HCT116 (cell line): ENCODE results near the gene MINK1. TPM values are rescaled to one million over a fixed set of nuclear protein-coding genes. Genes with fewer than 3 reads are reported as not detected.

Experiments
- ATAC-seq: fragments of 200-7000 bp; cut with Tn5 transposase; 2 replicates; pipeline ENCODE4 v1.9.1; 2020; ENCODE audit warnings: mild to moderate bottlenecking, moderate library complexity
- BruUV-seq: library from RNA; stranded (reverse); fragments of 400-500 nt; replicated peaks from 2 replicates; lab custom pipeline; 2021; lab: Mats Ljungman, UMichigan
- CTCF ChIA-PET: fragments of 300-600 bp; sonication (Branson Sonifier 250); formaldehyde crosslinking; loops from one replicate; lab custom pipeline; 2021; ENCODE audit warnings: antibody characterized with exemption; lab: Charles Lee
- POLR2A ChIA-PET: fragments of 300-600, 350-600 bp; sonication (Branson Sonifier 250); formaldehyde crosslinking; loops from one replicate; lab custom pipeline; 2021; ENCODE audit warnings: antibody characterized with exemption; lab: Charles Lee
- RAD21 ChIA-PET, 2 experiments: fragments of 300-600 bp; sonication (Branson Sonifier 250); formaldehyde crosslinking; loops; one replicate each; lab custom pipeline; 2023; ENCODE audit warnings: low total read pairs in 2 of 2; ENCODE audit not compliant: uncharacterized antibody in 2 of 2, unreplicated experiment in 2 of 2, low non-redundant PET in 1 of 2; lab: Charles Lee
- DNase-seq: peaks from one replicate; pipeline ENCODE4 v3.0.0-alpha.2; 2010; ENCODE audit warnings: low read depth, low spot score
- H2AFZ ChIP-seq: fragments of 200-600 bp; shearing (Covaris generic), sonication (generic); 2 replicates; pipeline ENCODE4 v1.6.1; 2017; ENCODE audit warnings: low read depth, mixed run types, mixed read lengths, antibody characterized with exemption, low read length; ENCODE audit not compliant: poor library complexity, severe bottlenecking
- H3K27ac ChIP-seq: 2 replicates; pipeline ENCODE4 v1.5.1; 2012; ENCODE audit warnings: low read depth, low read length
- H3K27me3 ChIP-seq: fragments of 200-600 bp; sonication (generic); 2 replicates; pipeline ENCODE4 v1.6.1; 2016; ENCODE audit warnings: mixed run types, low read length, mixed read lengths; ENCODE audit not compliant: insufficient read depth
- H3K36me3 ChIP-seq, 2 experiments: fragments of 200-500 bp in 1 of 2; fragments of 200-600 bp in 1 of 2; sonication (Bioruptor generic) in 1 of 2; sonication (generic) in 1 of 2; 2 replicates each; pipeline versions ENCODE4 v1.5.1 to v1.6.1; 2014 to 2016; ENCODE audit warnings: low read length in 2 of 2, inconsistent platforms in 1 of 2, mixed read lengths in 1 of 2, mixed run types in 1 of 2; ENCODE audit not compliant: insufficient read depth in 2 of 2, control insufficient read depth in 1 of 2
- H3K4me1 ChIP-seq, 2 experiments: fragments of 200-600 bp in 1 of 2; sonication (generic) in 1 of 2; 2 replicates each; pipeline versions ENCODE4 v1.5.1 to v1.6.1; 2012 to 2017; ENCODE audit warnings: low read length in 2 of 2, inconsistent platforms in 1 of 2, mild to moderate bottlenecking in 1 of 2, mixed read lengths in 1 of 2, mixed run types in 1 of 2, moderate library complexity in 1 of 2; ENCODE audit not compliant: insufficient read depth in 2 of 2, control insufficient read depth in 1 of 2
- H3K4me2 ChIP-seq: fragments of 200-600 bp; sonication (generic); 2 replicates; pipeline ENCODE4 v1.6.1; 2017; ENCODE audit warnings: mixed run types, low read length, mixed read lengths
- H3K4me3 ChIP-seq, 2 experiments: fragments of 200-600 bp in 1 of 2; sonication (generic) in 1 of 2; replicated peaks in 1 of 2; 2 replicates each; pipeline ENCODE4 v1.5.1; 2011 to 2016; ENCODE audit warnings: low read length in 2 of 2, control low read depth in 1 of 2, low read depth in 1 of 2, mild to moderate bottlenecking in 1 of 2, mixed read lengths in 1 of 2, mixed run types in 1 of 2
- H3K79me2 ChIP-seq: fragments of 200-600 bp; sonication (generic); 2 replicates; pipeline ENCODE4 v1.6.1; 2017; ENCODE audit warnings: mild to moderate bottlenecking, mixed run types, low read length, moderate library complexity, mixed read lengths; ENCODE audit not compliant: insufficient read depth
- H3K9ac ChIP-seq: fragments of 200-600 bp; sonication (generic); 2 replicates; pipeline ENCODE4 v1.6.1; 2016; ENCODE audit warnings: low read length, mixed read lengths
- H3K9me2 ChIP-seq: fragments of 200-600 bp; sonication (generic), shearing (Covaris generic); 2 replicates; pipeline ENCODE4 v1.6.1; 2017; ENCODE audit warnings: mixed run types, mild to moderate bottlenecking, moderate library complexity; ENCODE audit not compliant: insufficient read depth
- H3K9me3 ChIP-seq, 2 experiments: fragments of 200-500 bp in 1 of 2; fragments of 200-600 bp in 1 of 2; sonication (Bioruptor generic) in 1 of 2; sonication (generic) in 1 of 2; 2 replicates each; pipeline ENCODE4 v1.6.1; 2014 to 2017; ENCODE audit warnings: low read length in 2 of 2, mixed read lengths in 2 of 2, inconsistent platforms in 1 of 2, low read depth in 1 of 2, mild to moderate bottlenecking in 1 of 2, mixed run types in 1 of 2, moderate library complexity in 1 of 2; ENCODE audit not compliant: control insufficient read depth in 1 of 2, insufficient read depth in 1 of 2
- H4K20me1 ChIP-seq: fragments of 200-600 bp; sonication (generic), shearing (Covaris generic); 2 replicates; pipeline ENCODE4 v1.6.1; 2017; ENCODE audit warnings: mixed run types, mild to moderate bottlenecking, moderate library complexity; ENCODE audit not compliant: insufficient read depth
- CBX3 ChIP-seq: IDR thresholded peaks from 2 replicates; pipeline ENCODE4 v1.6.1; 2012; ENCODE audit warnings: low read depth
- CEBPB ChIP-seq: IDR thresholded peaks from 2 replicates; pipeline ENCODE4 v1.6.1; 2012; ENCODE audit warnings: low read depth
- CTCF ChIP-seq, 3 experiments: fragments of 200-600 bp in 1 of 3; sonication (generic) in 1 of 3; IDR thresholded peaks in 2 of 3; conservative IDR thresholded peaks in 1 of 3; 2 replicates each; pipeline ENCODE4 v1.5.1; 2012 to 2017; ENCODE audit warnings: low read depth in 2 of 3, low read length in 2 of 3, antibody characterized with exemption in 1 of 3, borderline replicate concordance in 1 of 3, control low read depth in 1 of 3, mild to moderate bottlenecking in 1 of 3, mixed read lengths in 1 of 3, mixed run types in 1 of 3, moderate library complexity in 1 of 3; ENCODE audit not compliant: insufficient read depth in 1 of 3
- EGR1 ChIP-seq: IDR thresholded peaks from 2 replicates; pipeline ENCODE4 v1.6.1; 2012; ENCODE audit warnings: low read depth
- ELF1 ChIP-seq: IDR thresholded peaks from 2 replicates; pipeline ENCODE4 v1.6.1; 2012; ENCODE audit warnings: low read depth, borderline replicate concordance
- EZH2 ChIP-seq: fragments of 200-600 bp; sonication (generic); IDR thresholded peaks from 2 replicates; pipeline ENCODE4 v1.6.1; 2017; ENCODE audit warnings: antibody characterized with exemption, mixed run types
- EZH2phosphoT487 ChIP-seq: fragments of 200-600 bp; IDR thresholded peaks from 2 replicates; pipeline ENCODE4 v1.6.1; 2018; ENCODE audit warnings: antibody characterized with exemption, borderline replicate concordance
- FOSL1 ChIP-seq: IDR thresholded peaks from 2 replicates; pipeline ENCODE4 v1.6.1; 2012; ENCODE audit warnings: low read depth
- JUND ChIP-seq: IDR thresholded peaks from 2 replicates; pipeline ENCODE4 v1.6.1; 2012
- POLR2AphosphoS5 ChIP-seq: IDR thresholded peaks from 2 replicates; pipeline ENCODE4 v1.6.1; 2011; ENCODE audit warnings: mild to moderate bottlenecking, low read depth, low read length, moderate library complexity
- RAD21 ChIP-seq: IDR thresholded peaks from 2 replicates; pipeline ENCODE4 v1.6.1; 2012; ENCODE audit warnings: low read depth, mild to moderate bottlenecking
- SIN3A ChIP-seq: IDR thresholded peaks from 2 replicates; pipeline ENCODE4 v1.6.1; 2012; ENCODE audit warnings: low read depth
- SRF ChIP-seq: IDR thresholded peaks from 2 replicates; pipeline ENCODE4 v1.6.1; 2012; ENCODE audit warnings: low read depth
- TCF7L2 ChIP-seq: IDR thresholded peaks from 2 replicates; pipeline ENCODE4 v1.7.0; 2011; ENCODE audit warnings: borderline replicate concordance, inconsistent platforms; ENCODE audit not compliant: insufficient read depth, insufficient read length; ENCODE audit errors: extremely low read depth
- ZBTB33 ChIP-seq: IDR thresholded peaks from 2 replicates; pipeline ENCODE4 v1.6.1; 2011; ENCODE audit warnings: mild to moderate bottlenecking, low read length, moderate library complexity; ENCODE audit not compliant: insufficient replicate concordance; ENCODE audit errors: extremely low read depth
- ZNF274 ChIP-seq: fragments of 200-500 bp; sonication (Bioruptor generic); IDR thresholded peaks from 2 replicates; pipeline ENCODE4 v1.6.1; 2014; ENCODE audit warnings: mild to moderate bottlenecking, low read depth, low read length, inconsistent platforms
- intact Hi-C: fragments of 100-400 bp; cut with micrococcal nuclease; formaldehyde crosslinking; loops from 2 replicates; pipeline ENCODE4 v1.10.0; 2022
- total RNA-seq: library from RNA; stranded (reverse); gene quantifications from one replicate; pipeline ENCODE4 v1.2.1, GENCODE V29; 2021; ENCODE audit not compliant: unreplicated experiment
- TF ChIP-seq, protein P1 (sequence below): IDR thresholded peaks from 2 replicates; pipeline ENCODE4 v1.6.1; 2012; ENCODE audit warnings: low read depth
- TF ChIP-seq, protein P2 (sequence below): IDR thresholded peaks from 2 replicates; pipeline ENCODE4 v1.6.1; 2012

The MINK1 gene
- total RNA-seq, 1 experiment from 2014 or later, result 85.2 TPM

- TF ChIP-seq, protein P1, sequence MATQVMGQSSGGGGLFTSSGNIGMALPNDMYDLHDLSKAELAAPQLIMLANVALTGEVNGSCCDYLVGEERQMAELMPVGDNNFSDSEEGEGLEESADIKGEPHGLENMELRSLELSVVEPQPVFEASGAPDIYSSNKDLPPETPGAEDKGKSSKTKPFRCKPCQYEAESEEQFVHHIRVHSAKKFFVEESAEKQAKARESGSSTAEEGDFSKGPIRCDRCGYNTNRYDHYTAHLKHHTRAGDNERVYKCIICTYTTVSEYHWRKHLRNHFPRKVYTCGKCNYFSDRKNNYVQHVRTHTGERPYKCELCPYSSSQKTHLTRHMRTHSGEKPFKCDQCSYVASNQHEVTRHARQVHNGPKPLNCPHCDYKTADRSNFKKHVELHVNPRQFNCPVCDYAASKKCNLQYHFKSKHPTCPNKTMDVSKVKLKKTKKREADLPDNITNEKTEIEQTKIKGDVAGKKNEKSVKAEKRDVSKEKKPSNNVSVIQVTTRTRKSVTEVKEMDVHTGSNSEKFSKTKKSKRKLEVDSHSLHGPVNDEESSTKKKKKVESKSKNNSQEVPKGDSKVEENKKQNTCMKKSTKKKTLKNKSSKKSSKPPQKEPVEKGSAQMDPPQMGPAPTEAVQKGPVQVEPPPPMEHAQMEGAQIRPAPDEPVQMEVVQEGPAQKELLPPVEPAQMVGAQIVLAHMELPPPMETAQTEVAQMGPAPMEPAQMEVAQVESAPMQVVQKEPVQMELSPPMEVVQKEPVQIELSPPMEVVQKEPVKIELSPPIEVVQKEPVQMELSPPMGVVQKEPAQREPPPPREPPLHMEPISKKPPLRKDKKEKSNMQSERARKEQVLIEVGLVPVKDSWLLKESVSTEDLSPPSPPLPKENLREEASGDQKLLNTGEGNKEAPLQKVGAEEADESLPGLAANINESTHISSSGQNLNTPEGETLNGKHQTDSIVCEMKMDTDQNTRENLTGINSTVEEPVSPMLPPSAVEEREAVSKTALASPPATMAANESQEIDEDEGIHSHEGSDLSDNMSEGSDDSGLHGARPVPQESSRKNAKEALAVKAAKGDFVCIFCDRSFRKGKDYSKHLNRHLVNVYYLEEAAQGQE, result no peak
These were observed 47.6 kb upstream of the MINK1 start (continued) for GRCh38 chr17:4785311-4786105.

GRCh38 chr17:4786106-4786511, 47.0 kb upstream of the MINK1 start, which contains the start of gene VMO1:
VMO1 (minus strand) TSS chr17:4786364; CDS start chr17:4786352, 12 bp downstream.
- no peak within 1 kb of the TSS for H2AFZ ChIP-seq
- peaks cover 24 to 36% of the 10 kb centered on the region in 2 experiments for H3K4me1 ChIP-seq
- no peaks in the 10 kb centered on the region for H3K9me2 ChIP-seq
- TF ChIP-seq CTCF (IDR thresholded peaks at IDR 0.05 in 2 of 3, conservative IDR thresholded peaks at IDR 0.05 in 1 of 3; ENCODE audit: borderline replicate concordance in 1 of 3, insufficient read depth in 1 of 3, low read depth in 2 of 3, low read length in 2 of 3), result no peak
- no peak for TF ChIP-seq POLR2AphosphoS5
- no peak for TF ChIP-seq EGR1
- TF ChIP-seq ZBTB33, result no peak
- no peak for TF ChIP-seq EZH2
- TF ChIP-seq CBX3, result no peak
- no peak for TF ChIP-seq JUND
- no peak for TF ChIP-seq ELF1
- TF ChIP-seq TCF7L2, result no peak
- TF ChIP-seq ZNF274, result no peak
- TF ChIP-seq, protein P2, sequence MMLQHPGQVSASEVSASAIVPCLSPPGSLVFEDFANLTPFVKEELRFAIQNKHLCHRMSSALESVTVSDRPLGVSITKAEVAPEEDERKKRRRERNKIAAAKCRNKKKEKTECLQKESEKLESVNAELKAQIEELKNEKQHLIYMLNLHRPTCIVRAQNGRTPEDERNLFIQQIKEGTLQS, result no peak
- no peak for TF ChIP-seq CEBPB
- TF ChIP-seq SRF, result no peak
- TF ChIP-seq SIN3A, result no peak
- no peak for TF ChIP-seq EZH2phosphoT487
- TF ChIP-seq RAD21, result no peak
- TF ChIP-seq FOSL1, result no peak
- H3K4me3 ChIP-seq, result no peak within 1 kb of the TSS
- H3K9ac ChIP-seq, result no peak within 1 kb of the TSS
- H3K79me2 ChIP-seq, result peaks cover 8% of the 10 kb centered on the region; the same call in 1 of the 2 replicates
- intact Hi-C loops, result no loop called here
- H3K27me3 ChIP-seq, result no peaks in the 10 kb centered on the region
- POLR2A ChIA-PET, result no interaction called here
- no peak within 1 kb of the TSS for H3K4me2 ChIP-seq
- H3K9me3 ChIP-seq, result no peaks in the 10 kb centered on the region
- ATAC-seq, result no peak
- no peaks in the 10 kb centered on the region for H3K36me3 ChIP-seq
- no peaks in the 10 kb centered on the region for H4K20me1 ChIP-seq
- DNase-seq, result no peak
- CTCF ChIA-PET, result no interaction called here
- peak within 1 kb of the TSS; percentile 22; the same call in 1 of the 2 replicates for H3K27ac ChIP-seq
- no TSS peak for BruUV-seq
- RAD21 ChIA-PET, result no interaction called here
